Uterus (tissue), 4 donors: ENCODE data around the gene INO80E. TPM values are rescaled to one million over a fixed set of nuclear protein-coding genes. Genes with fewer than 3 reads are reported as not detected.
"Not testable (repeated sequence)": the region's sequence is repeated elsewhere in the genome, so short reads cannot be mapped to it uniquely, and the experiment has no call there.

Experiments
- DNase-seq, 2 donors: peaks; one replicate each; pipeline ENCODE4 v3.0.0-alpha.2; 2019 to 2020
- H3K27ac ChIP-seq, 2 donors: fragments of 200-600 bp; sonication (generic); 1 replicate in 1 of 2; 2 replicates in 1 of 2; pipeline ENCODE4 v1.5.1; 2016 to 2018
- H3K27me3 ChIP-seq, 2 donors: fragments of 200-600 bp; sonication (generic); one replicate each; pipeline ENCODE4 v1.5.1; 2018 to 2019; ENCODE audit warnings: control low read depth in 1 of 2
- H3K36me3 ChIP-seq, 2 donors: fragments of 200-600 bp; sonication (generic); one replicate each; pipeline ENCODE4 v1.5.1; 2019; ENCODE audit warnings: control low read depth in 1 of 2
- H3K4me1 ChIP-seq, 2 donors: fragments of 200-600 bp; sonication (generic); one replicate each; pipeline ENCODE4 v1.5.1; 2018 to 2019; ENCODE audit warnings: control low read depth in 1 of 2
- H3K4me3 ChIP-seq, 2 donors: fragments of 200-600 bp; sonication (generic); 1 replicate in 1 of 2; 2 replicates in 1 of 2; pipeline ENCODE4 v1.5.1; 2018 to 2019; ENCODE audit warnings: mild to moderate bottlenecking in 1 of 2
- H3K9me3 ChIP-seq, 2 donors: fragments of 200-600 bp; sonication (generic); one replicate each; pipeline ENCODE4 v1.5.1; 2019; ENCODE audit warnings: control low read depth in 1 of 2
- CTCF ChIP-seq, 4 experiments: fragments of 200-600 bp in 2 of 4; fragments of 450-650 bp in 2 of 4; sonication (generic) in 2 of 4; IDR thresholded peaks; one replicate each; pipeline ENCODE4 v1.5.1; 2016 to 2019; ENCODE audit warnings: antibody characterized with exemption in 4 of 4, mild to moderate bottlenecking in 2 of 4, moderate library complexity in 1 of 4
- POLR2A ChIP-seq, 2 donors: fragments of 450-650 bp; IDR thresholded peaks; one replicate each; pipeline ENCODE4 v1.6.1; 2016; ENCODE audit warnings: antibody characterized with exemption in 2 of 2, mild to moderate bottlenecking in 1 of 2, moderate library complexity in 1 of 2
- intact Hi-C: fragments of 100-400 bp; cut with DNase I; formaldehyde crosslinking; loops from one replicate; pipeline ENCODE4 v1.15.1; 2023; ENCODE audit warnings: low total_unique reads
- total RNA-seq, 4 donors: library from RNA; depleted of rRNA in 3 of 4; stranded (reverse); fragments of >200 nt in 3 of 4; gene quantifications; one replicate each; pipeline versions ENCODE4 v1.1.0 to v1.2.4, GENCODE V29; 2014 to 2023
- donor health status: DM: yes; HTN: yes; CAD: no.

The INO80E gene
- total RNA-seq, 4 donors from 2014 or later: 4.1 to 714 (median 68.9) TPM

GRCh38 chr16:29958756-29959155, 37.3 kb upstream of the INO80E start:
- TF ChIP-seq CTCF (IDR thresholded peaks at IDR 0.05): no peak
- no peak for TF ChIP-seq POLR2A (IDR thresholded peaks at IDR 0.05)
- Histone ChIP-seq H3K4me1 (no peaks in the 10 kb centered on the region), H3K36me3 (no peaks in the 10 kb centered on the region), H3K4me3 (no peak overlapping the region), H3K27me3 (no peaks in the 10 kb centered on the region), H3K9me3 (no peaks in the 10 kb centered on the region), H3K27ac (no peak overlapping the region)
- no peak for DNase-seq
- intact Hi-C loops: no loop called here

- no peaks in the 10 kb centered on the region for H3K9me3 ChIP-seq
- intact Hi-C loops: no loop called here
These were observed 36.7 kb upstream of the INO80E start for GRCh38 chr16:29959293-29959692.

GRCh38 chr16:29959821-29960220, 36.2 kb upstream of the INO80E start:
- H3K27ac ChIP-seq, intact Hi-C loops, DNase-seq, H3K4me1 ChIP-seq, H3K9me3 ChIP-seq, H3K4me3 ChIP-seq, H3K27me3 ChIP-seq, H3K36me3 ChIP-seq: not testable (repeated sequence)

More at GRCh38 chr16:29959293-29959692, 36.7 kb upstream of the INO80E start:
- no peak overlapping the region for H3K27ac ChIP-seq
- DNase-seq: no peak
- TF ChIP-seq POLR2A (IDR thresholded peaks at IDR 0.05) (no peak), CTCF (IDR thresholded peaks at IDR 0.05) (no peak)
- H3K27me3 ChIP-seq: no peaks in the 10 kb centered on the region
- no peaks in the 10 kb centered on the region for H3K36me3 ChIP-seq
- H3K4me1 ChIP-seq: no peaks in the 10 kb centered on the region
- no peak overlapping the region for H3K4me3 ChIP-seq

GRCh38 chr16:29961127-29961478, 34.9 kb upstream of the INO80E start:
- no peaks in the 10 kb centered on the region for H3K4me1 ChIP-seq
- no peak for DNase-seq
- no peaks in the 10 kb centered on the region for H3K36me3 ChIP-seq
- H3K27ac ChIP-seq: peak overlapping the region; percentile 87 to 92
- no peaks in the 10 kb centered on the region for H3K27me3 ChIP-seq
- TF ChIP-seq CTCF (IDR thresholded peaks at IDR 0.05): no peak
- TF ChIP-seq POLR2A (IDR thresholded peaks at IDR 0.05): no peak
- peak overlapping the region; percentile 67 to 71 for H3K4me3 ChIP-seq
- intact Hi-C loops: no loop called here
- no peaks in the 10 kb centered on the region for H3K9me3 ChIP-seq

- intact Hi-C loops: no loop called here
- Histone ChIP-seq H3K27me3 (no peaks in the 10 kb centered on the region), H3K36me3 (no peaks in the 10 kb centered on the region), H3K4me3 (peak within 1 kb of the TSS; percentile 67 to 71), H3K9me3 (no peaks in the 10 kb centered on the region), H3K4me1 (no peaks in the 10 kb centered on the region), H3K27ac (peak within 1 kb of the TSS; percentile 87 to 92)
- TF ChIP-seq POLR2A (IDR thresholded peaks at IDR 0.05): peak; percentile 66 to 83
- peak; percentile 23 to 88 (median 69) for TF ChIP-seq CTCF (IDR thresholded peaks at IDR 0.05)
- DNase-seq: peak; percentile 89 to 95
These were observed 34.3 kb upstream of the INO80E start, which contains the start of gene TMEM219 for GRCh38 chr16:29961479-29962343. Gene TMEM219, plus strand, starts transcription at chr16:29962079. Its CDS starts 1,065 bp downstream, at chr16:29963144.
